Nephron (organoid): ENCODE measurements around the gene CCSER1.

Source experiments
- H3K27ac Mint-ChIP-seq, 3 experiments: 2 replicates each; pipeline ENCODE4 v1.8.0; 2020; ENCODE audit warnings: mixed read lengths in 3 of 3, mild to moderate bottlenecking in 2 of 3, moderate library complexity in 1 of 3
- H3K27me3 Mint-ChIP-seq: 2 replicates; pipeline ENCODE4 v1.8.0; 2021; ENCODE audit warnings: low read depth, mild to moderate bottlenecking, moderate library complexity, mixed read lengths
- H3K36me3 Mint-ChIP-seq: 2 replicates; pipeline ENCODE4 v1.8.0; 2020; ENCODE audit warnings: low read depth, mixed read lengths
- H3K4me1 Mint-ChIP-seq: 2 replicates; pipeline ENCODE4 v1.8.0; 2020; ENCODE audit warnings: mixed read lengths
- H3K4me3 Mint-ChIP-seq, 3 experiments: 2 replicates each; pipeline ENCODE4 v1.8.0; 2020; ENCODE audit warnings: mild to moderate bottlenecking in 3 of 3, mixed read lengths in 3 of 3, moderate library complexity in 2 of 3
- H3K9me3 Mint-ChIP-seq: 2 replicates; pipeline ENCODE4 v1.8.0; 2020; ENCODE audit warnings: mixed read lengths
- CTCF ChIP-seq, 3 experiments: fragments of 200-600 bp; sonication (generic); IDR thresholded peaks; one replicate each; pipeline ENCODE4 v1.5.0; 2021; ENCODE audit warnings: antibody characterized with exemption in 3 of 3; ENCODE audit not compliant: unreplicated experiment in 3 of 3

The CCSER1 gene

GRCh38 chr4:90792696-90793095 is 665.5 kb downstream of the CCSER1 start:
- Mint-ChIP-seq H3K27ac (no peak overlapping the region), H3K27me3 (no peaks in the 10 kb centered on the region), H3K36me3 (no peaks in the 10 kb centered on the region), H3K4me1 (no peaks in the 10 kb centered on the region), H3K9me3 (peaks cover 19% of the 10 kb centered on the region), H3K4me3 (no peak overlapping the region)
- TF ChIP-seq CTCF (IDR thresholded peaks at IDR 0.05; ENCODE audit: unreplicated experiment in 3 of 3), result no peak

- Mint-ChIP-seq H3K36me3 (peaks cover 6% of the 10 kb centered on the region), H3K4me1 (no peaks in the 10 kb centered on the region), H3K9me3 (peaks cover 34% of the 10 kb centered on the region), H3K4me3 (no peak overlapping the region), H3K27me3 (no peaks in the 10 kb centered on the region), H3K27ac (no peak overlapping the region)
- TF ChIP-seq CTCF (IDR thresholded peaks at IDR 0.05; ENCODE audit: unreplicated experiment in 3 of 3), result no peak
These were observed 671.8 kb downstream of the CCSER1 start for GRCh38 chr4:90798948-90799347.

- peaks cover 6% of the 10 kb centered on the region for H3K36me3 Mint-ChIP-seq
- no peak for TF ChIP-seq CTCF (IDR thresholded peaks at IDR 0.05; ENCODE audit: unreplicated experiment in 3 of 3)
- H3K9me3 Mint-ChIP-seq, result peaks cover 30% of the 10 kb centered on the region
- no peaks in the 10 kb centered on the region for H3K27me3 Mint-ChIP-seq
- no peak overlapping the region for H3K27ac Mint-ChIP-seq
- H3K4me3 Mint-ChIP-seq, result no peak overlapping the region
- no peaks in the 10 kb centered on the region for H3K4me1 Mint-ChIP-seq
These were observed 672.7 kb downstream of the CCSER1 start for GRCh38 chr4:90799895-90800294.

- TF ChIP-seq CTCF (IDR thresholded peaks at IDR 0.05; ENCODE audit: unreplicated experiment in 3 of 3), result no peak
- Mint-ChIP-seq H3K27me3 (no peaks in the 10 kb centered on the region), H3K4me3 (no peak overlapping the region), H3K4me1 (no peaks in the 10 kb centered on the region), H3K9me3 (peaks cover 16% of the 10 kb centered on the region), H3K27ac (no peak overlapping the region), H3K36me3 (peaks cover 23% of the 10 kb centered on the region)
These were observed 688.4 kb downstream of the CCSER1 start for GRCh38 chr4:90815569-90815968.

- TF ChIP-seq CTCF (IDR thresholded peaks at IDR 0.05; ENCODE audit: unreplicated experiment in 3 of 3), result no peak
- Mint-ChIP-seq H3K9me3 (peaks cover 13% of the 10 kb centered on the region), H3K36me3 (peaks cover 20% of the 10 kb centered on the region), H3K4me3 (no peak overlapping the region), H3K4me1 (no peaks in the 10 kb centered on the region), H3K27ac (no peak overlapping the region), H3K27me3 (no peaks in the 10 kb centered on the region)
These were observed 689.6 kb downstream of the CCSER1 start for GRCh38 chr4:90816754-90817153.

GRCh38 chr4:90824266-90825150 is 697.3 kb downstream of the CCSER1 start:
- H3K36me3 Mint-ChIP-seq, result no peaks in the 10 kb centered on the region
- no peak for TF ChIP-seq CTCF (IDR thresholded peaks at IDR 0.05; ENCODE audit: unreplicated experiment in 3 of 3)
- H3K27me3 Mint-ChIP-seq, result no peaks in the 10 kb centered on the region
- H3K27ac Mint-ChIP-seq, result peak overlapping the region in 1 of 3 experiments; percentile 33
- H3K4me1 Mint-ChIP-seq, result peaks cover 8% of the 10 kb centered on the region
- no peaks in the 10 kb centered on the region for H3K9me3 Mint-ChIP-seq
- no peak overlapping the region for H3K4me3 Mint-ChIP-seq
